Activated gamma-delta T cell (primary cell): ENCODE results near the gene ASPRV1.
"Not testable (repeated sequence)": the region's sequence is repeated elsewhere in the genome, so short reads cannot be mapped to it uniquely, and the experiment has no call there.

Source experiments
- DNase-seq: peaks from one replicate; lab custom pipeline; 2025; lab: John Stamatoyannopoulos, UW
- total RNA-seq, 2 donors: gene quantifications; one replicate each; lab custom pipeline; 2026; lab: John Stamatoyannopoulos, UW

Gene ASPRV1
- 0 reads per million in 2 donors for total RNA-seq

DNA sequence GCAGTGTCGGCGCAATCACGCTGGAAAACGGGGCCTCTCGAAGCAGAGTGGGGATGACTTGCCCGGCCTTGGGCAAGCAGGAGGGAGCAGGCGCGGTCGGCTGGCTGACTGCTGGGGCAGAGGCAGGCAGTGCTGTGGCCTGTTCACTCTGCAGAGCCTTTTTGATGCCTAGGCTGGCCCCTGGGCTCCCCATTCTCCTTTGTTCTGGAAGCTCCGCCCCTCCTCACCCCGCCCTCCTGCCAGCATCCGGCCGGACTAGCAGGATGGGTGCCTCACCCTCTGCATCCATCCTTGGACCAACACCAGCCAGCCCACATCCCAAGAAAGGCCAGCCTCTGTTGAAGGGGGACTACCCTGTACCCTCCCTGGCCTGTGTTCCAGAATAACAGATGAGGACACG, at the start of gene ASPRV1:
Gene ASPRV1 (minus strand): TSS at position 136 of the 400 bp plus-strand sequence. CDS start 195 bp downstream, outside the sequence.
- no peak for DNase-seq

DNA sequence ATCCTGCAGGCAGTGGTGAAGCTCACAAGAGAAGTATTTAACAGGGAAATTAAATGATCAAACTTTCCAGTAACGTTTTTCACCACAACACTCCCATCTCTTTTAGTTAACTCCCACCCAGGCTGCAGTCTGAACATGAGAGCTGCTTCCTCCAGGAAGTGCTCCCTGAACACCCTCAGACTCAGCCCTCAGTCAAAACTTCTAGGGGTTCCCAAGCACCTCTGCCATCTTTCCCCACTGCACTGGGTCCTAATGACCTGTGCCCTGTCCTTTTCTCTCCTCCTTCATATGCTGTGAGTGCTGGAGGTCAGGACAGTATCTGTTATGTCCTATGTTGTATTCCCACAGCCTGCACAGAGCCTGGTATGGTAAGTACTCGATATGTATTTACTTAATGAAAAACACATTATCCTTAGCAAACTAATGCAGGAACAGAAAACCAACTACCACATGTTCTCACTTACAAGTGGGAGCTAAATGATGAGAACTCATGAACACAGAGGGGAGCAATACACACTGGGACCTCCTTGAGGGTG, 49.2 kb upstream of the ASPRV1 start:
- no peak for DNase-seq

DNA sequence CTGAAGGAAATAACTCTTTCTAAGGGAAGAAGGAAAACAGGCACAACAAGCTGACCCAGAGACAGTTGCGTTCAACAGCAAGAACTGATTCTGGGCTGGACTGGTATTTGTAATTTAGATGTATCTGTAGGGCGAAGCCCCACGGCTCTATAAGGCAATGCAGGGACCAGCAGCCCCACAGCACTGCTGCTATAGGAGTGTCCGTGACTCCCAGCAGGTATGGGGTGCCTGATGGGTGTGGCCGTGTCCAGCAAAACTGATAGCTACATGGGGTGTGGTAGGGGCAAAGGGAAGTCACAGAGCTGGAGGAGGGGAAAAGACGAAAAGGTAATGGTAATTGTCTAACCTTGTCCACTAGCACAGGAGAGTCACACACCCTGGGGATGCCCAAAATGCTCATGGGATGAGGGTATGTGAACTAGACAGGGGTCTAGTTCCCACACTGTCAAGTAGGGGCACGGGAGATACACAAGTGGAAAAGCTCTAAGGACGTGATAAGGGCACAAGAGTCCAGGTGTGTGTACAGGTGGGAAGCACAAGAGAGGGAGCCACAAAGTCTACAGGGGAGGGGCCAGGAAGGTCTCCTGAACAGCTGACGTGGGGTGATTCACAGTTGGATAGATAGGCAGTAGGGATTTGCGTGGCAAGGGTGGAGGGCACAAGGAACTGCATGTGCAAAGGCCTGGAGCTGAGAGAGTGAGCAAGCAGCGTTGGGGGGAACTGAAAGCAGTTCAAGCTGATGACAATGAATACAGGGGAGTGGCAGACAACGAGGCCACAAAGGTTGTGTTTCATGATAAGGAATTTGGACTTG, 48.5 kb upstream of the ASPRV1 start:
- no peak for DNase-seq

- no peak for DNase-seq
Observed at GRCh38 chr2:70008290-70008689, 46.9 kb upstream of the ASPRV1 start.

- no peak for DNase-seq
Observed at GRCh38 chr2:70007151-70007550, 45.7 kb upstream of the ASPRV1 start.

GRCh38 chr2:70006447-70006784, 45.0 kb upstream of the ASPRV1 start:
- no peak for DNase-seq

DNA sequence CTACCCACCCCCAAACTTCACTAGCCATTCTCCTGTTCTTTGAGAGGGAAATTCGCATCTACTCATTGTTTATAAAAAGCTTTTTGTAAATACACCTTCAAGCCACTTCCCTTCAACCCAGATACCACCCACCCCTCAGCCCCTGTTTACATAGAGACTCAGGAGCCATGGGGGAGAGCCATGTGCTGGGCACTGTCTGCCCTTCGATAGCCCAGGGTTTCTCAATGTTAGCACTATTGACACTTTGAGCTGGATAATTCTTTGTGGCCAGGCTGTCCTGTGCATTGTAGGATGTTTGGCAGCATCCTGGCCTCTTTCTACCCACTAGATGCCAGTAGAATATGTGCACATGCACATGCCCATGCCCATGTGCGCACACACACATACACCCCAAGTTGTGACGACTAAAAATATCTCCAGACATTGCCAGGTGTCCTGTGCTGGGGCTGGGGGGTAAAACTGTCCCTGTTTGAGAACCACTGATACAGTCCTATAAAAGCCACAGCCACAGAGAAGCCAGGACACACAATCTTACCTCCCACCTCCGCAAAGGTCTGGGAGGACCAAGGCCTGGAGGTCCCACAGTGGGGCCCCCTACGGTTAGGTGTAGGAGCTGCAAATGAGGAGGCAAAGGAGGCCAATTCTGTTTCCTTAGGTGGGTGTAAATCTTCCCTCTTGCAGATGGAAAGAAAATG, 44.5 kb upstream of the ASPRV1 start:
- DNase-seq = no peak

DNA sequence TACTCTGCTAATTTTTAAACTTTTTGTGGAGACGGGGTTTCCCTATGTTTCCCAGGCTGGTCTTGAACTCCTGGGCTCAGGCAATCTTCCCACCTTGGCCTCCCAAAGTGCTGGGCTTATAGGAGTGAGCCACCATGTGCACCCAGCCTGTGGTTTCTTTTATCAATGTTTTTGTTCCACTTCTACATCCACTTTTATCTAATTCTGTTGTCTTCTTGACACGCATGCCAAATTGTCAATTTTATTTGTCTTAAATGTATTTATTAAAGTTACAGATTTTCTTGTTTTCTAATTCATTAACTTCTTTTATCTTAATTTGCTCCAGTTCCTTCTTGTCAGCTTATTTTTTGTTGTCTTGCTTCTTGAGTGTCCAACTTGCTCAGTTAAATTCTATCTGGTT, 43.8 kb upstream of the ASPRV1 start:
- DNase-seq = no peak

- DNase-seq = no peak
Observed at GRCh38 chr2:70003093-70003830, 41.8 kb upstream of the ASPRV1 start.

GRCh38 chr2:70002241-70002899, 40.9 kb upstream of the ASPRV1 start:
- DNase-seq = no peak

DNA sequence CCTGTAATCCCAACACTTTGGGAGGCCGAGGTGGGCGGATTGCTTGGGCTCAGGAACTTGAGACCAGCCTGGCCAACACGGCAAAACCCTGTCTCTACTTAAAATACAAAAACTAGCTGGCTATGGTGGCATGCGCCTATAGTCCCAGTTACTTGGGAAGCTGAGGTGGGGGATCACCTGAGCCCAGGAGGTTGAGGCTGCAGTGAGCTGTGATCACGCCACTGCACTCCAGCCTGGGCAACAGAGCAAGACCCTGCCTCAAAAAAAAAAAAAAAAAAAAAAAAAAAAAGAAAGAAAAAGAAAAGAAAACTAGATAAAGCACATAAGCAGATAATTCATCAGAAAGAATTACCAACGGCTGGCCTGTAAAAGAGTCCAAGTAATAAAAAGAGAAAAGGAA, 39.1 kb upstream of the ASPRV1 start:
- DNase-seq = not testable (repeated sequence)

GRCh38 chr2:69998761-69999160, 37.3 kb upstream of the ASPRV1 start:
- DNase-seq = no peak

- DNase-seq = no peak
Observed at GRCh38 chr2:69997015-69997830, 35.8 kb upstream of the ASPRV1 start.

DNA sequence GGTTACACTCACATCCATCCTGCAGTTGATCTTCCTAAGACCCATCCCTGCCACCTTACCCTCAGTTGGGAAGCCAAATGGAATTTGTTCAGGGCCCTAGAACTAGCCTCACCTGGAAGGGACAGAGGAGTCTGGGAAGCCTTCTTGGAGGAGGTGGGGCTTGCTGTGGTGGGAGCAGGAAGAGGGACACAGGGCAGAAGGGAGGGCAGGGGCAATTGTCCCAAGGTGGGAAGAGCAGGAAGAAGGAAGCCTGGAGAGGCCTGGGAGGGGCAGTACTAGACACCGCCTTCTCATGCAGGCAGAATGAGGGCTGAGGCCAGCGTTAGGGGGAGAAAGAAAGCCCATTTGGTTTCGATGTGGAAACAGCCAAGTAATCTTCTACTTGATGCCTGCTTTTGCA, 34.1 kb upstream of the ASPRV1 start:
- DNase-seq = no peak

DNA sequence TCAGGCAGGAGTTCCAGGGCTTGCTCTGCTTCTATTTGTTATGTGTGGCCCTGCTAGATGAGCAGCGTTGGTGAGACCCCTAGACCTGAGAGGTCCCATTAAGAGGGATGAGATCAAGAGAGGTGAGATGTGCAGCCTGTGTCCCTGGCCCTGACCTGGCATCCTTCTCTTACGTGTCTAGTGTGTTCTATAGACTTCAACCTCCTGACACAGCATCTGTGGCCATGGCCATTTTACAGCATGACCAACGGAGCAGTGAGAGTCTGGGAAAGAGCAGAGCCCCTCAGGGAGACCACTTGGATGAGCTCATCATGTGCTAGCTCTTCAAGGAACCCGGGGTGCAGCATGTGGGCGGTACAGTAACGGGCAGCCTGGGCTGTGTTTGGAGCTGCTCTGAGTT, 32.7 kb upstream of the ASPRV1 start:
- DNase-seq = no peak

GRCh38 chr2:69993708-69994107, 32.3 kb upstream of the ASPRV1 start:
- DNase-seq = no peak

GRCh38 chr2:69993048-69993565, 31.7 kb upstream of the ASPRV1 start:
- no peak for DNase-seq

DNA sequence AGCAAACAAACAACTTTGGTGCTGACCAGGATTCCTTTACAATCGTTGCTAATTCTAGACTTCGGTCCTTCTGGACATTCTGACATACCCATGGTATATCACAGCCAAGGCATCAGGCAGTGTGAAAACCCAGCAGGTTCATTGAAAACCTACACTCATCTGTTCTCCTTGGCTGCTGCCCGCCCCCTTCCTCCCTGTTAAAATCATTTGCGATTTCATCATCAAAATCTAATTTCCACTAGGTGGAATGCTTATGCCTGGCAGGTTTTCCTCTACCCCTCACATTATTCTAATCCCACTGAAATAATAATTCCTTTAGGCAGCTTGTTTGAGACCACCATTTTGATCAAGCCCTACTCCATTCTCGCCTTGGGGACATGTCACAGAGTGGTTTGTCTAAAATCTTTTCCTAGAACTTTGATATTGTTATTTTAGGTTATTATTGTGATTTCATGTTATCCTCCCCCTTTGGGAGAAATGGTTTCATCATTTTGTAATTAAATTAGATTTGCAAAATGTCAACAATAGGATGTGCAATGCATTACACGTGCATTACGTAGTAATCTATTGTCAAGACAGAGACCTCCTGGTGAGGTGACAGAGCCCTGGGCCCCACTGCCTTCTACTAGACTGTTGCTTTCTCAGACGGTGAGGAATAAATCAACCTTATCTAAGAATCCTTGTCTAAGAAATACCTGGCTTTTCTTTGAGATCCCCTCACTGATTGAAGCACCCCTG, 31.0 kb upstream of the ASPRV1 start:
- no peak for DNase-seq

DNA sequence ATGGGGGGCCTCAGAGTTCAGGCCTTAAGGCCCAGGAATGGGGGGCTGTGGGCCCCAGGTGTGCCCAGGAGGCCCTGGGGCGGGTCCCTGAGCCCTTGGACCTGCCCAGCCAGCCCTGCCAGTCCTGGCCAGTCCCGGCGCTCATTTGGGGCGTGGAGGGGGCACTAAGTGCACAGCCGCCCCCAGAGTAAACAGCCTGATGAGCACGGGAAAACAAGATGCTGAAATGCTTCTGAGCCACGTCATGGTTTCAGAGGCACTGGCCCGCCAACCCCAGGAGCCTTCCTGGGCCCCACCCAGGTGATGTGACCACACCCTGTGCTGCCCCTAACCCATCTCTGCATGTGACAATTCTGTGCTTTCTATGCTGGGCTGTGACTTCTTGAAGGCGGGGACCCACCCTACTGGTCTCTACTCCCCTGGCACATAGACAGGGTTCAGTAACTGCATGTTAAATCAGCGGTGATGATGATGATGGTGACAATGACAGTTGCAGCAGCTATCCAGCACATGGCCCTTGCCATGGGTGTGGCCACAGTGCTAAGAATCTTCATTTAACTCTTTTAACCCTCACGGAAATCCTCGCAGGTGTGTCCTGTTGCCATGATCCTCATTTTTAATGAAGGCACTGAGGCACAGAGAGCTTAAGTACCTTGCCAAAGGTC, 28.1 kb upstream of the ASPRV1 start:
- no peak for DNase-seq

GRCh38 chr2:69989009-69989408, 27.6 kb upstream of the ASPRV1 start:
- no peak for DNase-seq
